HUES48 (cell line): ENCODE results near the gene ZNF778.
"Not testable (repeated sequence)": the region's sequence is repeated elsewhere in the genome, so short reads cannot be mapped to it uniquely, and the experiment has no call there.

Source experiments
- H3K27ac ChIP-seq: one replicate; pipeline ENCODE4 v1.7.0; 2013; ENCODE audit warnings: low read depth, low read length, inconsistent platforms
- H3K27me3 ChIP-seq: 2 replicates; pipeline ENCODE4 v1.6.1; 2013; ENCODE audit warnings: mild to moderate bottlenecking, low read length; ENCODE audit not compliant: control insufficient read depth, insufficient read depth
- H3K36me3 ChIP-seq: 2 replicates; pipeline ENCODE4 v1.6.1; 2013; ENCODE audit warnings: low read length; ENCODE audit not compliant: control insufficient read depth, insufficient read depth
- H3K4me1 ChIP-seq: 2 replicates; pipeline ENCODE4 v1.6.1; 2013; ENCODE audit warnings: mild to moderate bottlenecking, low read length; ENCODE audit not compliant: control insufficient read depth, insufficient read depth
- H3K4me3 ChIP-seq: 2 replicates; pipeline ENCODE4 v1.5.1; 2013; ENCODE audit warnings: mild to moderate bottlenecking, low read depth, low read length
- H3K9ac ChIP-seq: 2 replicates; pipeline ENCODE4 v1.6.1; 2013; ENCODE audit warnings: mild to moderate bottlenecking, low read depth, low read length, moderate library complexity
- H3K9me3 ChIP-seq: 2 replicates; pipeline ENCODE4 v1.6.1; 2013; ENCODE audit warnings: low read length; ENCODE audit not compliant: control insufficient read depth, insufficient read depth

ZNF778 gene

GRCh38 chr16:89184677-89184932 is 32.9 kb upstream of the ZNF778 start:
- no peaks in the 10 kb centered on the region for H3K27me3 ChIP-seq
- H3K9ac ChIP-seq: no peak overlapping the region
- H3K36me3 ChIP-seq: no peaks in the 10 kb centered on the region
- H3K9me3 ChIP-seq: no peaks in the 10 kb centered on the region
- H3K27ac ChIP-seq: no peak overlapping the region
- H3K4me1 ChIP-seq: no peaks in the 10 kb centered on the region
- H3K4me3 ChIP-seq: no peak overlapping the region

DNA sequence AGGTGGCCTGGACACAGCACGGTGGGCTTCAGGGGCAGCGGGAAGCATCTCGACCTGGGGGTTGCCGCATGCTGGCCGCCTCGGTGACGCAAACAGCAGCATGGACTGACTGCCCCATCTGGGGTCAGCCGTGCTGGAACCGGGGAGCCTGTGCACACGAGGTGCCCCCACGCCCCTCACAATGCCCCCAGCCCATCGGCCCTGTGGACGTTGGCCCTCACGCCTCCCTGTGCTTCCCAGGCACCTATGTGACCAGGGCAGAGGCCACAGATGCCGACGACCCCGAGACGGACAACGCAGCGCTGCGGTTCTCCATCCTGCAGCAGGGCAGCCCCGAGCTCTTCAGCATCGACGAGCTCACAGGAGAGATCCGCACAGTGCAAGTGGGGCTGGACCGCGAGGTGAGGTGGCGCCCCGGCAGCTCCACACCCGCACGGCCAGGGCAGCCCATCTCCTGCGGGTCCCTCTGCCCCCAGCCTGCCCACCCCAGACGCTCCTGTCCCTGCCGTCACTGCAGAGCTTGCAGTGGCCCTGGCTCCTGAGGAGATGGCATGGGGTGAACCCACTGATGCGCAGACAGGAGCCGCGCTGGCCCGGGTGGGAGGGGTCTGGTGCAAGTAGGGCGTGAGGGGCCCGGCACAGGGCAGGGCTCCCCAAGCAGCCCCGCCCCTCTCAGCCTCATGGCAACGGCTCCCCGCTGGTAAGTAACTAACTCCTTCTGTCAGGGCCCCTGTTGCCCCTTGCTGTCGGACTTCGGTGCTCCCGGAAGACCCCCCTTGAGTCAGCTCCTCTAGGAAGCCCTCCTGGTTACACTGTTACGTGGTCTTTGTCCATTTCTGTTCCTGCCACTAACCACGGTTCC is 32.3 kb upstream of the ZNF778 start:
- H3K4me1 ChIP-seq: no peaks in the 10 kb centered on the region
- H3K9ac ChIP-seq: no peak overlapping the region
- no peak overlapping the region for H3K4me3 ChIP-seq
- no peak overlapping the region for H3K27ac ChIP-seq
- H3K36me3 ChIP-seq: no peaks in the 10 kb centered on the region
- H3K27me3 ChIP-seq: no peaks in the 10 kb centered on the region
- no peaks in the 10 kb centered on the region for H3K9me3 ChIP-seq

DNA sequence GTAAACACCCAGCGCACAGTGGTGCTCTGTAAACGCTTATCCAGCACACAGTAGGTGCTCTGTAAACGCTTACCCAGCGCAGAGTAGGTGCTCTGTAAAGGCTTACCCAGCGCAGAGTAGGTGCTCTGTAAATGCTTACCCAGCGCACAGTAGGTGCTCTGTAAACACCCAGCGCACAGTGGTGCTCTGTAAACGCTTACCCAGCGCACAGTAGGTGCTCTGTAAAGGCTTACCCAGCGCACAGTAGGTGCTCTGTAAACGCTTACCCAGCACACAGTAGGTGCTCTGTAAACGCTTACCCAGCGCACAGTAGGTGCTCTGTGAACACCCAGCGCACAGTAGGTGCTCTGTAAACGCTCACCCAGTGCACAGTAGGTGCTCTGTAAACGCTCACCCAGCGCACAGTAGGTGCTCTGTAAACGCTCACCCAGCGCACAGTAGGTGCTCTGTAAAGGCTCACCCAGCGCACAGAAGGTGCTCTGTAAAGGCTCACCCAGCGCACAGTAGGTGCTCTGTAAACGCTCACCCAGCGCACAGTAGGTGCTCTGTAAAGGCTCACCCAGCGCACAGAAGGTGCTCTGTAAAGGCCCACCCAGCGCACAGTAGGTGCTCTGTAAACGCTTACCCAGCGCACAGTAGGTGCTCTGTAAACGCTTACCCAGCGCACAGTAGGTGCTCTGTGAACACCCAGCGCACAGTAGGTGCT is 31.5 kb upstream of the ZNF778 start:
- not testable (repeated sequence) for H3K36me3 ChIP-seq, H3K4me3 ChIP-seq, H3K27ac ChIP-seq, H3K27me3 ChIP-seq, H3K4me1 ChIP-seq, H3K9me3 ChIP-seq, H3K9ac ChIP-seq

- not testable (repeated sequence) for H3K9ac ChIP-seq, H3K4me3 ChIP-seq, H3K4me1 ChIP-seq, H3K9me3 ChIP-seq, H3K36me3 ChIP-seq, H3K27ac ChIP-seq
- peaks cover 11% of the 10 kb centered on the region for H3K27me3 ChIP-seq
Observed at GRCh38 chr16:89186593-89187031, 30.9 kb upstream of the ZNF778 start.

- no peak overlapping the region for H3K9ac ChIP-seq
- H3K4me1 ChIP-seq: no peaks in the 10 kb centered on the region
- H3K27ac ChIP-seq: no peak overlapping the region
- H3K9me3 ChIP-seq: no peaks in the 10 kb centered on the region
- no peak overlapping the region for H3K4me3 ChIP-seq
- no peaks in the 10 kb centered on the region for H3K36me3 ChIP-seq
- peaks cover 12% of the 10 kb centered on the region for H3K27me3 ChIP-seq
Observed at GRCh38 chr16:89187032-89187769, 30.3 kb upstream of the ZNF778 start.

GRCh38 chr16:89187770-89188392 is 29.6 kb upstream of the ZNF778 start:
- Histone ChIP-seq H3K4me1 (no peaks in the 10 kb centered on the region), H3K9me3 (no peaks in the 10 kb centered on the region), H3K9ac (no peak overlapping the region), H3K27ac (no peak overlapping the region), H3K36me3 (no peaks in the 10 kb centered on the region), H3K4me3 (no peak overlapping the region), H3K27me3 (peaks cover 12% of the 10 kb centered on the region)

- not testable (repeated sequence) for H3K9ac ChIP-seq, H3K9me3 ChIP-seq, H3K27ac ChIP-seq, H3K36me3 ChIP-seq, H3K4me3 ChIP-seq, H3K4me1 ChIP-seq
- H3K27me3 ChIP-seq: peaks cover 12% of the 10 kb centered on the region
Observed at GRCh38 chr16:89188471-89189357, 28.8 kb upstream of the ZNF778 start.

DNA sequence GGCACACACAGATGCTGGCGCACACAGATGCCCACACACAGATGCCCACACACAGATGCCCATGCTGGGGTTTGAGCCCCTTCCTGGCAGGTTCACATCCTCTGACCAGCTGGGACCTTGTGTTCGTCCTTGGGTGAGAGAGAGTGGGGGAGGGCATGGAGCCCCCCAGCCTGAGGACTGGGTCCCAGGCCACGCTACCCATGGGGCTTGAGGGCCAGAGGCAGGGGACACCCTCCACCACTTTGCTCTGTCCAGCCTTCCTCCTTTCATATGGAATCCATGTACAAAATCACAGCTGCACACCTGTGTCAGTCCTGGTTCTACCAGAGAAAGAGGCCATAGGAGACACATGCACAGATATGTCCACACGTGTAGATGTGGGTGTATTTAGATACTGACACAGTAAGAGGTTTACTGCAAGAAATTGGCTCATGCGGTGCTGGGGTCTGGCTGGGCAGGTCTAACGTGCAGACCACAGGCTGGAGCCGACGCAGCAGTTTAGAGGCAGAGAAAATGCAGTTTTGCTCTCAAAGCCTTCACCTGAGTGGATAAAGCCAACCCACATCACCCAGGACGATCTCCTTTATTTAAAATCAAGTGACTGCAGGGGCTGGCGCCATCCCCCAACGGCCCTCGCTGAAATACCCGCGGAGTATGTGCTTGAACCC is 28.0 kb upstream of the ZNF778 start:
- Histone ChIP-seq H3K4me3 (no peak overlapping the region), H3K4me1 (no peaks in the 10 kb centered on the region), H3K9me3 (no peaks in the 10 kb centered on the region), H3K27me3 (peaks cover 12% of the 10 kb centered on the region), H3K9ac (no peak overlapping the region), H3K36me3 (no peaks in the 10 kb centered on the region), H3K27ac (no peak overlapping the region)

DNA sequence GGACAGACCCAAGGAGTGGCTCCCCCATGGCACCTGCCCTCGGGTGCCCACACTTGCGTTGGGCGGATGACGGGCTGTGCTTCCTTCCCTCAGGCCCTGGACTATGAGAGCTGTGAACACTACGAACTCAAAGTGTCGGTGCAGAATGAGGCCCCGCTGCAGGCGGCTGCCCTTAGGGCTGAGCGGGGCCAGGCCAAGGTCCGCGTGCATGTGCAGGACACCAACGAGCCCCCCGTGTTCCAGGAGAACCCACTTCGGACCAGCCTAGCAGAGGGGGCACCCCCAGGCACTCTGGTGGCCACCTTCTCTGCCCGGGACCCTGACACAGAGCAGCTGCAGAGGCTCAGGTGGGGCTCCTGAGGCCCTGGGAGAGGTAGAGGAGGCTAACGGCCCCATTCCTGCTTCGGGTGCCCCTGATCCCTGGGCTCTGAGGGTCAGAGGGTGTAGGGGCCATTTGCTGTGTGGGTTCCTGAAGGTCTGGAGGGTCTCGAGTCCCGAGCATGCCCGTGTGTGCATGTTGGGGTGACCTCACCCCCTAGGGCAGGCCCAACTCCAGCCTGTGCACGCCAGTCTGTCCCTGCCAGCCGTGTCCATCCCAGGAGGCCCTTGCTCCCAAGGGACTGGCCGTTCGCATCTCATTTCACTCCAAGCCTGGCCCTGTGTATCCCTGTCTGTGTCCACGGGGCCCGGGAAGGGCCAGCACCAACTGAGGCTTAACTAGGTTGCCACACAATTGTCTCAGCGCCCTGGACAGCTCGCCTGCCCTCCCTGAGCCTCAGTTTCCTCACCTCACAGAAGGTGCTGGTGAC is 27.1 kb upstream of the ZNF778 start:
- no peaks in the 10 kb centered on the region for H3K36me3 ChIP-seq
- no peak overlapping the region for H3K9ac ChIP-seq
- H3K9me3 ChIP-seq: no peaks in the 10 kb centered on the region
- H3K4me1 ChIP-seq: no peaks in the 10 kb centered on the region
- H3K4me3 ChIP-seq: no peak overlapping the region
- H3K27me3 ChIP-seq: peaks cover 12% of the 10 kb centered on the region
- no peak overlapping the region for H3K27ac ChIP-seq
